Ovary (tissue), 9 donors: Measurements from ENCODE around the gene NEURL1B. TPM values are rescaled to one million over a fixed set of nuclear protein-coding genes. Genes with fewer than 3 reads are reported as not detected.

ENCODE experiments used
- DNase-seq, 5 donors: peaks; one replicate each; pipeline ENCODE4 v3.0.0-alpha.2; 2019 to 2020
- H3K27ac ChIP-seq, 2 donors: fragments of 200-600 bp; one replicate each; pipeline versions ENCODE4 v1.5.1 to v1.8.0; 2019 to 2022
- H3K27me3 ChIP-seq: fragments of 200-600 bp; one replicate; pipeline ENCODE4 v1.8.0; 2022
- H3K36me3 ChIP-seq: fragments of 200-600 bp; sonication (generic); one replicate; pipeline ENCODE4 v1.5.1; 2019
- H3K4me1 ChIP-seq: one replicate; pipeline ENCODE4 v1.8.1; 2013; ENCODE audit warnings: mild to moderate bottlenecking, moderate library complexity; ENCODE audit not compliant: insufficient read depth
- H3K4me3 ChIP-seq: fragments of 200-600 bp; sonication (generic); one replicate; pipeline ENCODE4 v1.5.1; 2017
- H3K9me3 ChIP-seq, 2 donors: fragments of 200-600 bp in 1 of 2; sonication (generic) in 1 of 2; one replicate each; pipeline versions ENCODE4 v1.5.1 to v1.8.1; 2013 to 2019; ENCODE audit warnings: mild to moderate bottlenecking in 1 of 2, moderate library complexity in 1 of 2
- CTCF ChIP-seq, 3 donors: fragments of 450-650 bp in 2 of 3; fragments of 200-600 bp in 1 of 3; IDR thresholded peaks; one replicate each; pipeline versions ENCODE4 v1.5.1 to v1.8.0; 2016 to 2022; ENCODE audit warnings: antibody characterized with exemption in 3 of 3, mild to moderate bottlenecking in 1 of 3
- EP300 ChIP-seq: sonication (generic); formaldehyde crosslinking; IDR thresholded peaks from one replicate; pipeline ENCODE4 v1.6.1; 2017; ENCODE audit warnings: antibody characterized with exemption
- POLR2A ChIP-seq: fragments of 450-650 bp; IDR thresholded peaks from one replicate; pipeline ENCODE4 v1.6.1; 2017; ENCODE audit warnings: antibody characterized with exemption, mild to moderate bottlenecking, moderate library complexity
- WGBS, 3 donors: extraction: QIAGEN DNeasy Blood & Tissue Kit in 1 of 3; methylation state at CpG; one replicate each; pipeline versions ENCODE4 v1.1.5 to v1.1.7; 2013 to 2017; 5-methylcytosine and 5-hydroxymethylcytosine counted together
- intact Hi-C, 4 donors: fragments of 100-400 bp; cut with DNase I; formaldehyde crosslinking; loops; one replicate each; pipeline versions ENCODE4 v1.11.0 to v1.15.1; 2022 to 2023
- polyA plus RNA-seq, 2 donors: library from polyadenylated mRNA; stranded (reverse); fragments of 200-250 nt in 1 of 2; fragments of 350-450 nt in 1 of 2; fragmentation: Illumina TruSeq in 1 of 2; extraction: RNeasy Lipid Tissue Mini Kit (QIAGEN cat#74804) in 1 of 2; gene quantifications; one replicate each; pipeline ENCODE4 v1.2.3, GENCODE V29; 2013 to 2014
- total RNA-seq, 7 donors: library from RNA; depleted of rRNA in 2 of 7; stranded (reverse); fragments of >200 nt in 2 of 7; fragmentation: NEBNext Ultra II Directional in 3 of 7; extraction: Animal tissue kit (Norgen Biotek cat#: 25700) in 3 of 7; gene quantifications; one replicate each; pipeline versions ENCODE4 v1.1.0 to v1.2.4, GENCODE V29; 2016 to 2023
- donor health status: DM: no; HTN: no; CAD: no; lungs with moderate emphysema.
- donor health status: DM: no; HTN: no; CAD: no.
- donor health status: Bipolar disorder and iron deficiency.
- donor health status: DM: yes; HTN: yes; CAD: no.
- donor health status: DM: no; HTN: no; CAD: no.
- donor health status: DM: yes; HTN: yes; CAD: no.

NEURL1B gene
- total and polyA plus RNA-seq, 9 donors, result 15.0 to 75.1 (median 36.3) TPM

GRCh38 chr5:172662596-172662995 is 21.5 kb downstream of the NEURL1B start:
- Histone ChIP-seq H3K9me3 (no peaks in the 10 kb centered on the region), H3K4me1 (peaks cover 35% of the 10 kb centered on the region), H3K4me3 (no peak overlapping the region), H3K27ac (no peak overlapping the region), H3K36me3 (no peaks in the 10 kb centered on the region), H3K27me3 (no peaks in the 10 kb centered on the region)
- DNase-seq, result no peak
- intact Hi-C loops, result no loop called here
- no peak for TF ChIP-seq POLR2A
- TF ChIP-seq CTCF (IDR thresholded peaks at IDR 0.05), result no peak
- no peak for TF ChIP-seq EP300
- 26 to 62% (median 48%) methylated on average over 2 of the region's 2 CpGs for WGBS, 3 donors

GRCh38 chr5:172664018-172664417 is 23.0 kb downstream of the NEURL1B start:
- Histone ChIP-seq H3K9me3 (no peaks in the 10 kb centered on the region), H3K27me3 (no peaks in the 10 kb centered on the region), H3K4me1 (peaks cover 34% of the 10 kb centered on the region), H3K36me3 (no peaks in the 10 kb centered on the region), H3K27ac (no peak overlapping the region), H3K4me3 (no peak overlapping the region)
- WGBS, 3 donors, result 53 to 60% (median 60%) methylated on average over 5 of the region's 5 CpGs
- DNase-seq, result peak in 2 of 5 donors; percentile 3
- TF ChIP-seq CTCF (IDR thresholded peaks at IDR 0.05), result no peak
- TF ChIP-seq POLR2A, result no peak
- TF ChIP-seq EP300, result no peak
- intact Hi-C loops, result no loop called here

GRCh38 chr5:172664681-172665541 is 23.8 kb downstream of the NEURL1B start:
- Histone ChIP-seq H3K27ac (peak overlapping the region in 1 of 2 donors; percentile 24), H3K4me1 (peaks cover 25% of the 10 kb centered on the region)
- WGBS, 3 donors, result 55 to 61% (median 59%) methylated on average over 16 of the region's 16 CpGs

GRCh38 chr5:172666251-172666650 is 25.2 kb downstream of the NEURL1B start:
- intact Hi-C loops, result no loop called here
- WGBS, 3 donors, result 72 to 85% (median 76%) methylated on average over 7 of the region's 7 CpGs
- no peak for TF ChIP-seq CTCF (IDR thresholded peaks at IDR 0.05)
- TF ChIP-seq EP300, result no peak
- TF ChIP-seq POLR2A, result no peak
- no peak overlapping the region for H3K27ac ChIP-seq
- peak in 1 of 5 donors; percentile 34 for DNase-seq
- H3K9me3 ChIP-seq, result no peaks in the 10 kb centered on the region
- H3K36me3 ChIP-seq, result no peaks in the 10 kb centered on the region
- H3K4me3 ChIP-seq, result no peak overlapping the region
- H3K4me1 ChIP-seq, result peaks cover 14% of the 10 kb centered on the region
- H3K27me3 ChIP-seq, result no peaks in the 10 kb centered on the region

More at GRCh38 chr5:172664681-172665541, 23.8 kb downstream of the NEURL1B start:
- Histone ChIP-seq H3K9me3 (no peaks in the 10 kb centered on the region), H3K4me3 (no peak overlapping the region), H3K27me3 (no peaks in the 10 kb centered on the region), H3K36me3 (no peaks in the 10 kb centered on the region)
- TF ChIP-seq EP300 (no peak), CTCF (IDR thresholded peaks at IDR 0.05) (no peak), POLR2A (no peak)
- intact Hi-C loops, result no loop called here
- peak in 1 of 5 donors; percentile 28 for DNase-seq
